ENCODE data around the gene SEC61G. TPM values are rescaled to one million over a fixed set of nuclear protein-coding genes. Genes with fewer than 3 reads are reported as not detected.

SEC61G gene
- total and polyA plus RNA-seq, 10 of the 15 experiments (the other 5 are each of a cell fraction or from before 2014, with no cell fraction given): 163 to 809 (median 346) TPM

- Histone ChIP-seq H3K4me2 (ENCODE audit: control insufficient read depth, insufficient read depth) (no peak overlapping the region), H3K79me2 (ENCODE audit: control insufficient read depth, insufficient read depth, low read length) (no peaks in the 10 kb centered on the region), H2AFZ (ENCODE audit: control insufficient read depth, low read depth, low read length) (no peak overlapping the region), H3K4me3 (no peak overlapping the region), H3K27me3 (replicated peaks in 1 of 2; ENCODE audit: control insufficient read depth in 2 of 2, insufficient read depth in 2 of 2, low read length in 1 of 2) (no peaks in the 10 kb centered on the region), H3K36me3 (ENCODE audit: control insufficient read depth in 2 of 2, insufficient read depth in 2 of 2, low read length in 1 of 2) (no peaks in the 10 kb centered on the region), H3K9me3 (replicated peaks; ENCODE audit: control insufficient read depth, insufficient read depth, low read length) (no peaks in the 10 kb centered on the region; the same call in 2 of the 3 replicates), H4K20me1 (ENCODE audit: control insufficient read depth, insufficient read depth) (no peaks in the 10 kb centered on the region), H3K4me1 (ENCODE audit: control insufficient read depth, insufficient read depth, low read length) (no peaks in the 10 kb centered on the region), H3K27ac (ENCODE audit: control insufficient read depth, insufficient read depth) (no peak overlapping the region), H3K9ac (ENCODE audit: control insufficient read depth, insufficient read depth, low read length) (no peak overlapping the region)
- ChIA-PET POLR2A (interaction anchor here (0.7 kb wide), 1 partner anchor 479 kb away, joined by 3 read pairs; no protein-coding TSS in a partner anchor), CTCF (interaction anchor here (0.7 to 2.9 kb wide), 11 partner anchors 13 to 639 kb away, joined by 3 to 48 read pairs (median 8); partner anchors contain the start of gene SEC61G), RAD21 (ENCODE audit: unreplicated experiment) (interaction anchor here (4.5 kb wide), 1 partner anchor 479 kb away, joined by 41 read pairs; no protein-coding TSS in a partner anchor), SMC1A (ENCODE audit: uncharacterized antibody, unreplicated experiment) (interaction anchor here (1.0 to 3.5 kb wide), 2 partner anchors 18 to 480 kb away, joined by 3 to 34 read pairs; no protein-coding TSS in a partner anchor)
- ATAC-seq: no peak
- intact Hi-C loops (cut with micrococcal nuclease; ENCODE audit: unreplicated experiment): loop anchor here (1.0 to 5.0 kb wide), 2 partner anchors 480 to 642 kb away; no protein-coding TSS in a partner anchor
- WGBS (ENCODE audit: insufficient coverage, insufficient replicate concordance, low lambda C conversion rate, missing lambda C conversion rate): 67% methylated on average over 17 of the region's 18 CpGs
- DNase-seq (ENCODE audit: low read depth, low spot score): no peak
- no TSS peak for BruUV-seq (replicated peaks)
- no peak for FAIRE-seq
- in situ Hi-C loops (cut with MboI): loop anchor here (5.0 to 25.0 kb wide), 4 partner anchors 477 to 1112 kb away; partner anchors contain the start of genes VOPP1 and ZNF713
- TF ChIP-seq SIN3A (IDR thresholded peaks at IDR 0.05; ENCODE audit: low read depth, low read length) (no peak), CUX1 (IDR thresholded peaks at IDR 0.05; ENCODE audit: insufficient replicate concordance, low read depth, low read length) (no peak)
These were observed 16.1 kb upstream of the SEC61G start for GRCh38 chr7:54774785-54775740.
